Measurements from ENCODE around the gene RPS6KA2. TPM values are rescaled to one million over a fixed set of nuclear protein-coding genes. Genes with fewer than 3 reads are reported as not detected.

RPS6KA2 gene
- total RNA-seq, 1 experiment from 2014 or later, result 12.3 TPM

GRCh38 chr6:166508726-166509125, 118.3 kb downstream of the RPS6KA2 start:
- no peak overlapping the region for H3K27ac Mint-ChIP-seq
- Histone ChIP-seq H3K27me3 (ENCODE audit: insufficient read depth, low read length) (no peaks in the 10 kb centered on the region), H3K27ac (ENCODE audit: insufficient read length, low read depth, low read length) (no peak overlapping the region), H3K23me2 (ENCODE audit: insufficient read length, low read depth, low read length, poor library complexity, severe bottlenecking) (no peaks in the 10 kb centered on the region), H3K9me3 (ENCODE audit: control insufficient read depth, low read depth, low read length) (no peaks in the 10 kb centered on the region), H3K4ac (ENCODE audit: low read depth, low read length) (no peak overlapping the region), H3K18ac (ENCODE audit: insufficient read length, low read depth, low read length) (no peak overlapping the region), H3T11ph (ENCODE audit: low read length) (no peak overlapping the region), H3K23ac (ENCODE audit: insufficient read length, low read depth, low read length) (no peak overlapping the region), H2BK15ac (ENCODE audit: low read depth, low read length) (no peak overlapping the region), H4K91ac (ENCODE audit: insufficient read length, low read depth, low read length) (no peak overlapping the region), H2BK12ac (ENCODE audit: insufficient read length, low read depth, low read length) (no peak overlapping the region), H4K5ac (ENCODE audit: insufficient read length, low read depth, low read length) (no peak overlapping the region), H4K8ac (replicated peaks; ENCODE audit: insufficient read length, low read depth, low read length) (no peak overlapping the region), H3K9ac (ENCODE audit: extremely low read depth, insufficient read length, low read length) (no peak overlapping the region), H3K79me1 (ENCODE audit: insufficient read depth, low read depth, low read length, poor library complexity, severe bottlenecking) (no peaks in the 10 kb centered on the region), H3K79me2 (ENCODE audit: insufficient read depth, low read length) (no peaks in the 10 kb centered on the region), H2BK5ac (ENCODE audit: insufficient read length, low read length) (no peak overlapping the region), H3K4me1 (ENCODE audit: insufficient read depth, low read length) (no peaks in the 10 kb centered on the region), H3K14ac (ENCODE audit: insufficient read depth, low read length) (no peak overlapping the region), H3K56ac (ENCODE audit: insufficient read length, low read depth, low read length) (no peak overlapping the region), H2AK5ac (ENCODE audit: insufficient read length, low read length) (no peak overlapping the region), H4K20me1 (ENCODE audit: control insufficient read depth, insufficient read depth, insufficient read length) (no peaks in the 10 kb centered on the region), H2BK20ac (ENCODE audit: low read depth, low read length, poor library complexity, severe bottlenecking) (no peak overlapping the region), H2AFZ (ENCODE audit: low read length) (no peak overlapping the region), H3K4me2 (ENCODE audit: insufficient read depth, insufficient read length, low read length) (no peak overlapping the region), H2BK120ac (ENCODE audit: low read depth, low read length, poor library complexity, severe bottlenecking) (no peak overlapping the region)
- peaks cover under 1% of the 10 kb centered on the region in 2 experiments; a peak in 3 of 4 replicates for H3K4me1 Mint-ChIP-seq
- TF ChIP-seq CTCF (conservative IDR thresholded peaks at IDR 0.05), result no peak
- no peak overlapping the region for H3K4me3 Mint-ChIP-seq
- H3K36me3 Mint-ChIP-seq (ENCODE audit: insufficient read depth in 1 of 3, low read depth in 3 of 3), result peaks cover 5 to 17% (median 6%) of the 10 kb centered on the region in 3 experiments
- H3K27me3 Mint-ChIP-seq (ENCODE audit: low read depth), result no peaks in the 10 kb centered on the region
- no peak for DNase-seq
- no peaks in the 10 kb centered on the region for H3K9me3 Mint-ChIP-seq
- no CpG with 5 or more reads among the region's 11 CpGs for WGBS (ENCODE audit: extremely low coverage, insufficient read length, low lambda C conversion rate)
